ENCODE data around the gene PP2D1.
"Not testable (repeated sequence)": the region's sequence is repeated elsewhere in the genome, so short reads cannot be mapped to it uniquely, and the experiment has no call there.

Gene PP2D1

GRCh38 chr3:20039765-20040547 is 27.9 kb upstream of the PP2D1 start, which contains the start of gene KAT2B:
KAT2B (plus strand) TSS chr3:20040446; CDS start chr3:20040478, 32 bp downstream.
- peak; percentile 49 to 80 (median 62) for DNase-seq

DNA sequence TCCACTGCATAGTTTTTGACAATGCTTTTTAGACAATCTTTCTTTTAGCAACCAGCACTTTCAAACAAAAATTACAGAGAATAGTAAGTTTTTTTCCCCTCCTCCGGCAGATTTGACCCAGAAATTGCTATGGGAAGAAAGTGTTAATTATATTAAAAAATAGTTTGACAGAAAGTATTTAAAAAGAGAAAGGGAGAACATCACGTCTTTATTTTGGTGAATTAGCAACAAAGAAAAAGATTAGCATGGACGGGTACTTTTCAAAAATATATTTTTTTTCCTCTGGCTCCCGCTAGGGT is 27.4 kb upstream of the PP2D1 start:
- DNase-seq: no peak

DNA sequence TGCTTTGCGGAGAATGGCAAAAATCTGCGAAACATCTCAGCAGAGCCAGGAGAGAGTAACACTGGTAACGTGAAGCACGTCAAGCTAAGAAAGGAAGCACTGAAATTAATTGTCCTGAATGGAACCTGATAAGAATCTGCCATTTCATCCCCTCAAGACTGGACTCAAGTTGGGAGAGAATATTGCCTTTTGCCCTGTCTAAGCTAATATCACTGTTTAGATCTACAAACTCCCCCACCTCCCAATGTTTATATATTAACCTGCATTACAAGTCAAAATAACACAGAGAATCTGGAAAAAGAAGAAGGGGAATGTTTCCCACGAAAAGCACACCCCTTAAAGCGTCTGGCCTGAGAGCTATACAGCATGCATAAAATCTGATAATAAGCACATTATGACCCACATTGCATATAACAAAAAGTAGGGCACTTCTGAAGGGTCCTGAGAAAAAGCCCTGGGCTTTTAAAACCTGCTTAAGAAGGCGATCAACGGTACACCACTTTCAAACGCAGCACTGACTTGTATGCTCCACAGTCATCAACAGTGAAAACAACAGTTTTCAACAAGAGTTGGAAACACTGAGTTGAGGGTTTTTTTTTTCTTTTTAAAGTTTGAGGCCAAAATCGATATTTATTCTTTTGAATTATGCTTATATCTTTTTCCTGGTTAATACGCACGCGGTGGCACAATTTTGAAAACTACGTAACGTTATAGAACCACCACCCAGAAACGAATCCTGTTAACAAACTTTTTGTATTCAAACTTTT is 26.8 kb upstream of the PP2D1 start:
- DNase-seq: no peak

DNA sequence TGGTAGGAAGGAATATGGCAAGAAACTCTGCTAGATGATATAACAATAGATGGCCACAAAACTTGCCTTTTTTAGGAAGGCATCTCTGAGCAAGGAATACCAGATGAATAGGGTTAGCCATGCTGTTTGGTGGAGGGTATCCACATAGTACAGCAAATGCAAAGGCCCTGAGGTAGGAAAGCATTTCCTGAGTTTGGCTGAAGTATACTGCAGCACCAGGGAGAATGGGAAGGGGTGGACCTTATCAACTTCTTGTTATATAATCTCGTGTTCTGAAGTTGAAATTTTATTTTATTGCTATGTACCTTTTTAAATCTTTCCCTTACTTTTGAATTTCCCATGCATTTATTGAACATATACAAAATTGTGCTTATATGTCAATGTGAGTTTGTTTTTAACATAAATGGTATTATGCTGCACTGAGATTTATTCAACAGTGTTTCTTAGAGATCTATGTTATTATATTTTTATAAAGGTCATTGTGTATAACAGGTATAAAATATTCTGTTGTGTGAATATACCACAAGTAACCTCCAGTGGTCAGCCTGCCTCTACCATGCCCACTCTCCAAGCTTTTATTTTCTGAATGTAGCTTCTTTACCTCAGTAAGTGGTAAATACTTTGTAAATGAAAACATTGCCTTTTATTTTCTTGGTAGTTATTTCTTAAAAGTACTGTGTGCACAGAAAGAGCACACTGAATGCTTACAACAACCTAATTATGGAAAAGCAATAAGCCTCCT is 25.4 kb upstream of the PP2D1 start:
- no peak for DNase-seq

DNA sequence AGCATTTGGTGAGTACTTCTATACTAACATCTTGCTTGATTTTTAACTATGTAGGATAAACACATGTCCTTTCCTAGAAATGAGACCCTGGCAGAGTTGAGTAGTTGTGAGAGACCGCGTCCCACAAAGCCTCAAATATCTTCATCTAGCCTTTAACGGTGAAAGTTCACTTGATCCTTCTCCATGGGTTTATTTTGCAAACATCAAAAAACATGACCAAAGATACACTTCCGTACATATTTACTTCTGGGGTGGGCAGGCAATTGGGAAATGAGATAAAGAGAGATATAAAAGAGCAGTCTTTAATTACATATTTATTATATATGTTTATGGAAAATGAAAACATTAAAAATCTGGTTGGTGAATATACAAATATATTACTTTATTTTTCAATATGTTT is 23.0 kb upstream of the PP2D1 start:
- no peak for DNase-seq

- not testable (repeated sequence) for DNase-seq
These were observed 19.9 kb upstream of the PP2D1 start for GRCh38 chr3:20031939-20032338.

- no peak for DNase-seq
These were observed 16.9 kb upstream of the PP2D1 start for GRCh38 chr3:20028905-20029331.

DNA sequence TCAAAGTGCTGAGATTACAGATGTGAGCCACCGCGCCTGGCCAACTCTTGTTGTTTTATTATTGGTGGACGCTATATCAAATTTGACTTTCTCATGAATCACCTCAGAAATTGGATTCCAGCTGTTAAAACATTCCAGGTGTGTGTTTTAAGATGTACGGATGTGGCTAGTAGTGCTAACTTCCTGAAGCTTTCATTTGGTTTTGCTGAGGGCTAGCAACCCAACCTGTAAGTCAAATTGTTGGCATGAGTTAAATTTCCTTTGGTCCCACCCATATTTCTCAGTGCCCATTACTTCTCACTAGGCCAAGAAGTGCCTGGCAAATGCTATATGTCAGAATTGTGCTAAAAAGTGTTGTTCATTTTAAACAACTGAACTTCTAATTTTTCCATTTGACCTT is 15.1 kb upstream of the PP2D1 start:
- no peak for DNase-seq

- DNase-seq: no peak
These were observed 11.8 kb upstream of the PP2D1 start for GRCh38 chr3:20023623-20024405.

DNA sequence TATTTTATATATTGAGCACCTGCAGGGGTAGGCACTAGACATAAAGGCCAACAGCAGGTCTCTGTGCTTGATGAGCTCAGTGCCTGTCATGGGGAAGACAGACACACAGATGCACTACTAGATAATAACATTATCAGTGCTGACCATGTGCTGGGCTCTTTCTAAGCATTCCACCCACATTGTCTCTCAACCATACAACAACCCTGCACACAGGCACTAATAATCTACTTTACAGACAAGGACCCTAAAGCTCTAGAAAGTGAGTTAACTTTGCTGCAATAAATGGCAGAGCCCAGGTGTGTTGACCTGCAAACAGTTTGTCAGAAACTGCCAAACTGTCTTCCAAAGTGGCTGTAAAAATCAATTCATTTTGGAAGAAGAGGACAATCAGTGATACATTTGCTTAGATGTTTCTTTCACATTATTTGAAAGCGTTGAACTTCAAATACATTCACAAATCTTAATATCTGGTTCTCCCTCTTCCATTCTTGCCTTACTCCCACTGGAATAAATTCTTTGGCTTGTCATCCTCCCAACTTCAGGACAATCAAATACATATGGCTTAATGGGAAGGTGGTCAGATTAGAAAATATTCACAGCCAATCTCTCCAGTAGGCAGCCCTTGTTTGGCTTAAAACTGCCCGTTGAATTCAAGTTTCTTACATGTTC is 11.0 kb upstream of the PP2D1 start:
- no peak for DNase-seq

GRCh38 chr3:20016076-20016475 is 4.0 kb upstream of the PP2D1 start:
- DNase-seq: not testable (repeated sequence)

DNA sequence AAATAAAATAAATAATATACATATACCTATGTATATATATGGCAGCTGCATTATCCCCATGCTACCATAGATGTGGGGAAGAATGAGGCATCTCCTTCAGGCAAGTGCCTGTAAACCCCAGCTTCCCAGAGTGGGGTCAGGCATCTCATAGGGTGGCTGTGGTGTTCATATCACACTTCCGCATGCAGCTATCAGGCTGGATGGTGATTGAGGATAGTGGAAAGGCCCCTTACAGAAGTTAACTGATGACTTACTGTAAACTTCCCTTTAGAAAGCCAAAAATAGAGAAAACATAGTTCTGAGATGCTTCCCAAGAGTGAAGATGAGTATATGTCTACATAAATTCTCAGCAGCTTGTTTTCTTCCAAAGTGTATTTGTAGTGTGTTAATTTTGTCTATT is 3.5 kb upstream of the PP2D1 start:
- no peak for DNase-seq

- DNase-seq: no peak
These were observed 1.3 kb upstream of the PP2D1 start for GRCh38 chr3:20013396-20013795.

GRCh38 chr3:20008646-20009045 is 3.4 kb downstream of the PP2D1 start:
- DNase-seq: no peak

DNA sequence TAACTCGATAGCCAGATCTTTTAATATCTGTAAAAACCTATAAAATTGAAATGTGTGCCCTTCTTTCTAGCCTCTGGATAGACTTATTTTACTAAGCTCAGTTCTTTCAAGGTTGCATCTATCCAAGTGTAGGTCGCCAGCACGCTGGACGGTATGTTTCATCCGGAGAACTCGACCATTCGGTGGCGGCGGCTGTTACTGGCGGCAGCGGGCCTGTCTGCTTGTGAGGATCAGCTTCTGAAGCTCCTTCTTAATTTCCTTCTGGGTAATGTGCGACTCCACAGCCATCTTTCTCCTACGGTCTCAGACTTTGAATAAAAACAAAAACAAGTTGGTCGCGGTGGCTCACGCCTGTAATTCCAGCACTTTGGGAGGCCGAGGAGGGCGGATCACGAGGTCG is 4.1 kb downstream of the PP2D1 start:
- DNase-seq: no peak

GRCh38 chr3:20001932-20002331 is 10.1 kb downstream of the PP2D1 start:
- DNase-seq: no peak

DNA sequence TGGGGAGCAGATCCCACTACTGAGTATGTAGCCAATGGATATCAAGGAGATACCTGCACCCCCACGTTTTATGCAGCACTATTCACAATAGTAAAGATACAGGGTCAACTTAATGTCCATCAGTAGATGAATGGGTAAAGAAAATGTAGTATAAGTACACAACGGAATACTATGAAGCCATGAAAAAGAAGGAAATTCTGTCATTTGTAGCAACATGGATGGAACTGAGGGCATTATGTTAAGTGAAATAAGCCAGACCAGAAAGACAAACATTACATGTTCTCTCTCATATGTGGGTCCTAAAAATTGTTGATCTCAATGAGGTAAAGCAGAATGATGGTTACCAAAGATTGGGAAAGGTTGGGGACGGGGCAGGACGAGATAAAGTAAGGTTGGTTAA is 14.6 kb downstream of the PP2D1 start:
- no peak for DNase-seq

GRCh38 chr3:19994796-19995195 is 17.3 kb downstream of the PP2D1 start:
- DNase-seq: no peak

GRCh38 chr3:19988904-19989303 is 23.2 kb downstream of the PP2D1 start:
- DNase-seq: not testable (repeated sequence)

DNA sequence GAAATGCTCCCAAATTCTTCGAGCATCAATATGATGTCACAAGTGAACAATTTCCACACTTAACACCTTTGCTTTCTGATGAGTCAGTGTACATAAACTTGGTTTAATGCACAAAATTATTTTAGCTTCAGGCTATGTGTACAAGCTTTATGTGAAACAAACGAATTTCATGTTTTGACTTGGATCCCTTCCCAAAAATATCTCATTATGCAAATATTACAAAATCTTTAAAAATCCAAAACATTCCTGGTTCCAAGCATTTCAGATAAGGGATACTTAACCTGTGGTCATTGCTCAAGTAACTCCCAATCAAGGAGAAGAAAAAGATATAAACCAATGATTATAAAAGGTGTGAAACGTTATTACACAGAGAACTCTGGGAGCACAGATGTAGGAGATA is 40.0 kb downstream of the PP2D1 start:
- DNase-seq: no peak

GRCh38 chr3:19970327-19970726 is 41.7 kb downstream of the PP2D1 start:
- no peak for DNase-seq

DNA sequence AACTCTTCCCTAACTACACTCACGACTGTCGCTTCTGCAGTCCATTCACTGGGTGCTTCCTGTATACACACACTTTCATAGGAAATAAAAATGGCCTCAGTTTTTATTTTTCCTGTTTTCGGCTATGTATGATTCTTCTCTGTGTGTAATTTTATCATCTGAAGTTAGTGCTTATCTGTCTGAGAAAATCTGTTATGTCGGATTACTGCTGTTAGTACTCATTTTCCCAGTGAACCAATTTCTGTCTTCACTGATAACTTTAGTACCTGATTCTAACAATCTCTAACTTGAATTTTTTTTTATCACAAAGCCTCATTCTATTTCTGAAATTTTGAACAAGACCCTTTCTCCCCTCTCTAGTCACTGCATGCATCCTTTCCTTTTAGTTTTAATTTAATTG is 44.3 kb downstream of the PP2D1 start:
- no peak for DNase-seq

Measured in activated naive CD4-positive, alpha-beta T cell (primary cell).